ENCODE measurements around the gene MYO18B.
A peak's percentile ranks its signal among the peaks of the same experiment; 100 is the strongest.

MYO18B gene

GRCh38 chr22:25896098-25896497, 154.1 kb downstream of the MYO18B start:
- peak; percentile 29 for DNase-seq (ENCODE audit: low spot score)
- no peak for TF ChIP-seq CTCF (IDR thresholded peaks at IDR 0.05; ENCODE audit: borderline replicate concordance, control extremely low read depth, extremely low read depth, insufficient read depth, missing control alignments)
- in situ Hi-C loops (cut with MboI; ENCODE audit: low sequenced_read_pairs, unreplicated experiment): no loop called here

- in situ Hi-C loops (cut with MboI; ENCODE audit: low sequenced_read_pairs, unreplicated experiment): no loop called here
These were observed 154.6 kb downstream of the MYO18B start for GRCh38 chr22:25896592-25896991.

GRCh38 chr22:25898707-25899365, 156.8 kb downstream of the MYO18B start:
- DNase-seq (ENCODE audit: low spot score): peak; percentile 17
- TF ChIP-seq CTCF (IDR thresholded peaks at IDR 0.05; ENCODE audit: borderline replicate concordance, control extremely low read depth, extremely low read depth, insufficient read depth, missing control alignments): no peak
- in situ Hi-C loops (cut with MboI; ENCODE audit: low sequenced_read_pairs, unreplicated experiment): no loop called here

More at GRCh38 chr22:25896592-25896991, 154.6 kb downstream of the MYO18B start:
- TF ChIP-seq CTCF (IDR thresholded peaks at IDR 0.05; ENCODE audit: borderline replicate concordance, control extremely low read depth, extremely low read depth, insufficient read depth, missing control alignments): no peak
- no peak for DNase-seq (ENCODE audit: low spot score)

GRCh38 chr22:25899566-25899965, 157.6 kb downstream of the MYO18B start:
- no peak for TF ChIP-seq CTCF (IDR thresholded peaks at IDR 0.05; ENCODE audit: borderline replicate concordance, control extremely low read depth, extremely low read depth, insufficient read depth, missing control alignments)
- in situ Hi-C loops (cut with MboI; ENCODE audit: low sequenced_read_pairs, unreplicated experiment): no loop called here
- DNase-seq (ENCODE audit: low spot score): no peak

- in situ Hi-C loops (cut with MboI; ENCODE audit: low sequenced_read_pairs, unreplicated experiment): no loop called here
- no peak for DNase-seq (ENCODE audit: low spot score)
- TF ChIP-seq CTCF (IDR thresholded peaks at IDR 0.05; ENCODE audit: borderline replicate concordance, control extremely low read depth, extremely low read depth, insufficient read depth, missing control alignments): no peak
These were observed 158.4 kb downstream of the MYO18B start for GRCh38 chr22:25900390-25900789.

GRCh38 chr22:25900880-25901279, 158.9 kb downstream of the MYO18B start:
- TF ChIP-seq CTCF (IDR thresholded peaks at IDR 0.05; ENCODE audit: borderline replicate concordance, control extremely low read depth, extremely low read depth, insufficient read depth, missing control alignments): no peak
- in situ Hi-C loops (cut with MboI; ENCODE audit: low sequenced_read_pairs, unreplicated experiment): no loop called here
- no peak for DNase-seq (ENCODE audit: low spot score)

All from GM13976 (cell line).